Activated CD4-positive, alpha-beta T cell treated with anti-CD3 and anti-CD28 coated beads, Interleukin-2, Interleukin-6, amounts not matched to agents 100 ng/mL and 50 ng/mL, durations not matched to agents 16 hours and 8 hours (primary cell): ENCODE results near the gene TMEM231.
"Not testable (repeated sequence)": the region's sequence is repeated elsewhere in the genome, so short reads cannot be mapped to it uniquely, and the experiment has no call there.

ENCODE experiments used
- DNase-seq: peaks from one replicate; pipeline ENCODE4 v3.0.0-alpha.2; 2020

TMEM231 gene

DNA sequence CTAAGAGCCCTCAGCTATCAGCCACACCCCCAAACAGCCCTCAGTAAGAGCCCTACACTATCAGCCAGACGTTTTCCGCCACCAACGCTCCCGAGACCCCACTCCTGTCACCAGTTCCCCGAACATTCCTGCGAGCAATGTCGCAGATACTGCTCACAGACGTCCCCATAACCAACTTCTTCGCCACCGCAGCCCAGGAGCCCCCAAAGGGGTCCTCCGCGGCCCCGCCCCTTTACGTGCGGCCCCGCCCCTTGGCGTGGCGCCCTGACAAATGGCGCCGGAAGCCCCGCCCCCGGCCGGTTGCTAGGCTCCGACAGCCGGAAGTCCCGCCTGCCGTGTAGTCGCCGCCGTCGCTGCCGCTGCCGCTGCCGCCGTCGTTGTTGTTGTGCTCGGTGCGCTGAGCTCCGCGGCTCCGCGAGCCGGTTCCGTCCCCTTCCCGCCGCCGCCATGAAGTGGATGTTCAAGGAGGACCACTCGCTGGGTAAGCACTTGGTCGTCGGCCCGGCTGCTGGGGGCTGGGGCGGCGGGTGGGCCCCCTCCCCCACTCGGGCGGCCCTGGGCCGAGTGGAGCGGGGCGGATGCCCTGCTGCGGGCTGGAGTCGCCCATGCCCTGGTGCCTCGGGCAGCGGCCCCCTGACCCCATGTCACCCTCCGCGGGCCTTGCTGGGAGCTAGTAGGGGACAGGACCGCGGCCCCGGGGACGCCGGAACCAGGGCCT is 10.1 kb upstream of the TMEM231 start, which contains the start of gene GABARAPL2:
TSS of gene GABARAPL2 (plus strand) at position 340 of the 718 bp plus-strand sequence. CDS start at position 448, 108 bp downstream.
- peak; percentile 93 for DNase-seq

DNA sequence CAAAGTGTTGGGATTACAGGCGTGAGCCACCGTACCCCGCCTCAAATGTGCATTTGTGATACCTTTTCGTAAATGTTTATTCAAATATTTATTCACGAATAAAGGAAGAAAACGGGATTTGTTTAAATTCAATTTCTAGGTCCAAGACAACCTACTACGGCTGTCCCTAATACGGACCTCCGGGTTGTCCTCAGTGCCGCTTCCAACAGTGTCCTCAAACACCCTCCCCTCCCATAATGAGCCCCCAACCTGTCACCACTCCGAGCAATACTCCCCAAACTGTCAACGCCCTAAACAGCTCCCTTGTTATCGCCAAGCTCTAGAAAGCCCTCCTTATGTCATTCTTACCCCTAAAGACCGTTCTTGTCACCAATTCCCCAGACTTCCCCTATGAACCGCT is 9.6 kb upstream of the TMEM231 start:
- no peak for DNase-seq

DNA sequence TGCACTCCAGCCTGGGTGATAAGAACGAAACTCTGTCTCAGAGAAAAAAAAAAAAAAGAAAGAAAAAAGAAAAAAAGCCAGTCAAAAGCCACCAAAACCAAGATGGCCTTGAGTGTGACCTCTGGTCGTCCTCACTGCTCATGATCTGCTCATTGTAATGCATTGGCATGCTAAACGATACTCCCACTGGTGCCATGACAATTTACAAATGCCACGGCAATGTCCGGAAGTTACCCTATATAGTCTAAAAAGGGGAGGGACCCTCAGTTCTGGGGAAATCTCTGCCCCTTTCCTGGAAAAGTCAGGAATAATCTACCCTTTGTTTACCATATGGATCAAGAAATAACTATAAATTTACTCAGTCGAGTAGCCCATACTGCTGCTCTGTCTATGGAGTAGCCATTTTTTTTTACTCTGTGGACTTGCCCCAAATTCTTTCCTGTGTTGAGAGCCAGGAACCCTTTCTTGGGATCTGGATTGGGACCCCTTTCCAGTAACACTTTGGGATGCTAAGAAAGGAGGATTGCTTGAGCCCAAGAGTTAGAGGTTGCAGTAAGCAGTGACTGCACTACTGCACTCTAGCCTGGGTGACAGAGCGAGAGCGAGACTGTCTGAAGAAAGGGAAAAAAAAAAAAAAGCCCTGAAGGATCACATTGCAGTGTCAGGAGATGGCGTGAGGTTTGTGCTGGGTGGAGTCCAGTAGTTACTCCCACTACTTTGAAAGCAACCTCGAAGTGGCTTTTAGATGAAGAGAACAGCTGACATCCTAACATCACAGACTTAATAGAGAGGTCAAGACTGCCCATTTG is 3.7 kb upstream of the TMEM231 start:
- DNase-seq: no peak

DNA sequence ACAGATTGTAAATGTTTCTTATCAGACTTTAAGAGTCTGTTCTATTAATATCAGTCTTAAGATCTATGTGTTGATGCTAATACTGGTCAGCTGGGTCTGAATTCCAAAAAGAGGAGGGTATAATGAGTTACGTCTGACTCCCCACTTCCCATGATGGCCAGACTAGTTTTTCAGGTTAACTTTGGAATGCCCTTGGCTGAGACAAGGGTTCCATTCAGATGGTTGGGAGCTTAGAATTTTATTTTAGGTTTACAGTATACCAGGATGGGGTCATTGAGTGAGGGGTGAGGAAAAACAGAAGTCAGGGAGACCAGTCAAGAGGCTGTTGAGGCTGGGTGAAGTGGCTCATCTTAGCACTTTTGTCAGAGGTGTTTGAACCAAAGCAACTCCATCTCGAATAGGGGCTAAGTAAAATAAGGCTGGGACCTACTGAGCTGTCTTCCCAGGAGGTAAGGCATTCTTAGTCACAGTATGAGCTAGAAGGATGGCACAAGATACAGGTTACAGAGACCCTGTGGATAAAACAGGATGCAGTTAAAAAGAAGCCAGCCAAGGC is 2.9 kb upstream of the TMEM231 start:
- DNase-seq: no peak

DNA sequence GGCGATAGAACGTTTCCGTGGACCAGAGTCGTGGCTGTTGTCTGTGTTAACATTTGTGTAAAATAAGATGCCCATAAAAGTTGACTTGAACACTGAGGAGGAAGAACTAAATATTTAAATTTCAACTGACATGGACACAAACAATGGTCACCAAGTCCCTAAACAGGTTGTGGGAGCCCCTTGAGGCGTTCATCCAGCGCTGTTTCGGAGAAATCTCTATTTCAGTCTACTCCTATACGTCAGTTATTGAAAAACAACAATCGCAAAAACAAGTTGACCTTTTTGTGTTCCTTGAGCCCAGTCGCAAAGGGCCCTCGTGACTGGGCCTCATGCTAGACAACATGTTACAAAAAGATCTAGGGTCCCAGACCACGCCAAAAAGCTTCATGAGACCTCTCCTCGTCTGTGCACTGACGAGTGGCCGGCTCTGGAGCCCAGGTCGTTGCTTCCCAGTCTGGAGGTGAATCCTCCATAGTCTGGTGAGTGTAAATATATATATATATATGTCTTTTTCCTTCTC is 439 bp upstream of the TMEM231 start:
- no peak for DNase-seq

DNA sequence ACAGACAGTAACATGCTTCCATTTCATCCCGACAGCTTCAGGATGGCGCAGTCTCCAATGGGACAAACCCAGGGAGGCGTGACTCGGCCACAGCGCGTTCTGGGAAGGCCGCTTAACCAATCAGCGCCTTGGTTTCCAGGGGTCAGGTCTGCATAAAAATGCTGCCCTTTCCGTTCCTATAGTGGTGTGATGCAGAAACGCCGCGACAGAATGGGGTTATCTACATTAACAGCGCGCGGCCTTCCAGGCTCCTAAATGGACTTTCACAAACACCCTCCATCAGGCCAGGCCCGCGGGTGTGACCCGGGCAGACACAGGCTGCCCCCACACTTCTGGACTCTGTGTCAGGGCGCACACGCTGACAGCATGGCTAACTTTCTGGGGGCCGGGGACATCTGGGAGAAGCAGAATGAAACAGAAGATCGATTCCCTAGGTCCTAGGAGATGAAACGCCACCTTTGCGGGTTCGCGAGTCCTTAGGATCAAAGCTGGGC is 792 bp downstream of the TMEM231 start:
- peak; percentile 29 for DNase-seq

DNA sequence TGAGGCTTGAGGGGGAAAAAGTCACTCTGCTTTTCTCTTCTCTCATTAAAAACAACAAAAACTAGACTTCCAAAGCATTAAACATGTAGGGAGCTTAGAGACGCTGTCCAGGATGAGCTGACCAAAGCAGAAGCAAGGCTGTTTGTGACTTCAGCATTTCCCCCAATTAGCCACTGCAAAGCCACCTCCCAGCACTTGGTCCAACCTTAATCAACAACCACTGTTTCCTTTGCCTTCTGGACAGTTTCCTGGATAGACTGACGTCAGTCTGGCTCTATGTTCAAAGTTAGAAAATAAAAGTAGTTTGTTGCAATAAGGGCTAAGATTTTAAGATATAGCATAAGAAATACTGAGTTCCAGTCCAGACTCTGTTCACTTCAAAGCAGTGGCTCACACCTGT is 3.1 kb downstream of the TMEM231 start:
- no peak for DNase-seq

DNA sequence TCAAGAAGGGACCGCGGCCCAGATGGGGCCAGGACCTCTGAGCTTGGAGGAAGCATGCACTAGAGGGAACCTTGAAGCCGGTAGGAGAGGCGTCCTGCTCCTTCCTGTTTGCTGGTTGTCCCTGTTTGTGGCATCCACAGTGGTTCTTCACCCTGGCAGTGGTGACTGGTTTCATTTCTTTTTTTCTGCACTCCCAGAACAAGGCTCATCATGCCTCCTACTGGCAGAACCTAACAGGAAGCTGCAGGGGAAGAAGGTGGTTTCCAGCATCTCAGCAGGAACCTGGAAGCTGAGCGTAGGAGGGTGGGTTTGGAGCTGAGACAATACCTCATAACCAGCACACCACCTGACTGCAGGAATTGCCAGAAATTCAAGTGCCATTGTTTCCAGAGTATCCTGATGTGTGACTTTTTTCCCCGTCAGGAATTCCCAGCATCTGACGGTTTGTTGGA is 5.8 kb downstream of the TMEM231 start:
- DNase-seq: peak; percentile 50

DNA sequence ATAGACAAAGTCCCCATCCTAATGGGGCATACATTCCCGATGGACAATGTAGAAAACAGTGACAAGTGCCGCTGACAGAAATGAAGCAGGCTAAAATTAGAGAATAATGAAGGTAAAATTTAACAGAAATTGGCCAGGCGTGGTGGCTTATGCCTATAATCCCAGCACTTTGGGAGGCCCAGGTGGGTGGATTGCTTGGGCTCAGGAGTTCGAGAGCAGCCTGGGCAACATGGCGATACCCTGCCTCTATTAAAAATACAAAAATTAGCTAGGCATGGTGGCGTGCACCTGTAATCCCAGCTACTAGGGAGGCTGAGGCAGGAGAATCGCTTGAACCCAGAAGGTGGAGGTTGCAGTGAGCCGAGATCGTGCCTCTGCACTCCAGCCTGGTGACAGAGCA is 7.6 kb downstream of the TMEM231 start:
- not testable (repeated sequence) for DNase-seq

DNA sequence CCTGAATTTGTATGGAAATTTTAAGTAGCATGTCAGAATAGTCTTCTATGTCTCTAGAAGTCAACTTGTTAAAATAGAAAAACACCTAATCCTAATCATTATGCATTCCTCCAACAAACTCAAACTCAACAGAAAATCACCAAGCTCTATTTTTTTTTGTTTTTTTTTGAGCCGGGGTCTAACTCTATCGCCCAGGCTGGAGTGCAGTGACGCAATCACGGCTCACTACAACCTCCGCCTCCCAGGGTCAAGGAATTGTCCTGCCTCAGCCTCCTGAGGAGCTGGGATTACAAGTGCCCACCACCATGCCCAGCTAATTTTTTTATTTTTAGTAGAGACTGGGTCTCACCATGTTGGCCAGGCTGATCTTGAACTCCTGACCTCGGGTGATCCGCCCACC is 9.8 kb downstream of the TMEM231 start:
- DNase-seq: no peak

DNA sequence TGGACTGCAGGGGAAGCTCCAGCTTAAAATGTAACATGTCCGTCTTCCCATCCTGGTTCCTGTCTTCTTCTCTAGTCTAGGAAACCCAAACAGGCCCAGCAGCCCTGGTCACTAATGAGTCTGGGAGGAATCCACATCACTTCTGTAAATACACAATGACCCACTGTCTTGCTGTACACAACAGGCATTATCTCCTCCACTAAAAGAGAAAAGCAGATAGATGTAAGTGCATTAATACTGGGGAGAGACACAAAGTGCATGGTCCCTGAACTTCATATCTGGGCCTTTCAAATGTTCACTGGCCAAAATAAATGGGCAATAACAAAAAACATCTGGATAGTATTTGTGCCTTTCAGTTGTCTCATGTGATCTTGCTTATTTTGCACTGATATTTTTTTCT is 10.2 kb downstream of the TMEM231 start:
- DNase-seq: not testable (repeated sequence)

DNA sequence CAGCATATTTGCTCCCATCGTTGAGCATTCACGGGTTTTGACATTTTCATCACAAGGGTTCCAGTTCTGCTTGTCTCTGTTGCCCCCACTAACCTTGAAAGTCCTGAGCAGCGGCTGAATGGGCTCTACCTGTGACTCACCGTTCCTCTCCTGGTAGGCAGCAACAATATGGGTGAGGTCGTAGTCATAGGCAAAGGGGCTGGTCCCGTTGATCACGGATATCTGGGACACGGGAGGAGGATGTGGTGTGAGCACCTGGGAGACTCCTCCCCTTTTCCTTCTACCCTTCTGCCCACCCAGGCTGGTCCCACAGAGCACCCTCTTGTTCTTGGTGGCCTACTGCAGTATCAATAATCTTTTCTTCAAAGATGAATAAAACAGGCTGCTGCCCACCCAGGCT is 13.6 kb downstream of the TMEM231 start:
- not testable (repeated sequence) for DNase-seq

DNA sequence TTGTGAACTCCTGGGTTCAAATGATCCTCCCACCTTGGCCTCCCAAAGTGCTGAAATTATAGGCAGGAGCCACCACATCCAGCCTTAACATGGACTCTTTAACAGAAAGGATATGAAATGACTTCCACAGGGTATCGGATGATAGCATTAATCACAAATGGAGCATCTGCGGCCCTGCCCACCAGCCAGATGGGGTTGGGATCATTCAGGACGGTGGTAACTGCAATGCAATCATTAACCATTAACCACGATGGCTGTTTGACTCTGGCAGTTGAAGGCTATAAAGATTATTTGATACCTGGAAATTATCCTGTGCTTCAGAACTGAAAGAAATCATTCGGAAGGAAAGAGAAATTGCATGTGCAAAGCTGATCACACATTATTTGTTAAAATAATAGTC is 14.8 kb downstream of the TMEM231 start:
- DNase-seq: no peak

DNA sequence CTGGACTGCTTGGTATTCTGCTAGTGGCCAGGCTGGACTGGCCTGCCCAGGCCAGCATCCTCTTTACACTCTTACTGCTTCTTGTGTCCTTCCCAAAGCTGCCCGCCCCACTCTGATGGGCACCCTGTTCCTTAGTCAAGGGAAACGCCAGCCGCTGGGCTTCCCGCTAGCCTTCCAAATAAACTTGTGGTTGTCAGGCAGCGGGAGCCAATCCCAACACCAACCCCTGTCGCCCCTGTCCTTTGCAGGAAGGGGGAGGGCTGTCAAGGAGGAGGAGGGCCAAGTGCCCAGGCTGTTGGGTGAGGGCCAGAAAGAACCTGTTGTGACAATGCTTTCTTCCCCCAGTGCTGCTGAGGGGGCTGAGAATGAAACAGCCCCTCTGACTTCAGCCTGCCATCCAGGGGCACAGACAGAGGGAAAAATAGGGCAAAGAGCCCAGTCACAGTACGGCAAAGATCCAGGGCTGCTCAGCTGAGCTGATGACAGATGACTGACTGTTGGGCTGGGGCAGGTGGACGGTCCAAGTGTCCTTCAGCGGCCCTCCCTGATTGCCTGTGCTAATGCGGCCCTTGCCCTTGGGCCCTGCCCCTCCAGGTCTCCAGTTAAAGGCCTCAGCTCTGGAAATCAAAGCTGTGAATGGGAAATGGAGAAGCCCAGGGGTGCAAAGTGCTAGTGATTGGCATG is 17.0 kb downstream of the TMEM231 start:
- DNase-seq: not testable (repeated sequence)

DNA sequence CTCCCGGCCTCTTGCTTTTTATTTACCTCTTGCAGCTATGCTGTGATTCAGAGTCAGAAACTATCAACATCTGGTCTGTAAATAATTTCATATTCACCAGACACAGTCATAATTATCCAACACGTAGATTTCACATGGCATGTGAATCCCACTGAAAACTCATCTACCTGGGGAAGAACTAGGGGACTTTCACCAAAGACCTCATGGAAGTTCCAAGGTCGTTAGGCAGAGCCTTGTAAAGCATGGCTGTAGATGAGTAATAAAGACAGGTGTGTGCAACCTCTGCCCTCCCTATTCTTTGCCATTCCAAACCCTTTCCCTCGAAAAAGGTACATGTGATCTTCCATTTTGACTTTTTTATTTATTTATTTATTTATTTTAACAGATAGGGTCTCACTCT is 18.3 kb downstream of the TMEM231 start:
- no peak for DNase-seq

DNA sequence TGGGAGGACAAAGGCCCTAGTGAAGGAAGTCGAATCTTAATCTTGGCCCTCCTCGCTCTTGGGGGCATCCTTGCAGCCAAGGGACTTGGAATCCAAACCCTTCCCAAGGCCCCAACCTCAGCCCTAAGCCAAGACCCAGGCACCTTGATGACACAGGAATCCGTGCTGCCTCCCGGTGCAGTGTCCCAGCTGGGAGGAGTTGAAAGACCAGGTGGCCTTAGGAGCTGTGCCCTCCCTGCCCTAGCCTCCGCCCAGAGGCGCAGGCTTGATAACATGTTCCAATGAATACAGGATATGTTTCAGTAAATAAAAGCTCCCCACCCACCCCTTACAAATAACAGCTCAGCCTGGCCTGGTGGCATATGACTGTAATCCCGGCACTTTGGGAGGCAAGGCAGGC is 20.2 kb downstream of the TMEM231 start, which contains the start of gene CHST5:
TSS of gene CHST5 (minus strand) at position 208 of the 400 bp plus-strand sequence. CDS start 5,724 bp downstream, outside the sequence.
- DNase-seq: no peak

DNA sequence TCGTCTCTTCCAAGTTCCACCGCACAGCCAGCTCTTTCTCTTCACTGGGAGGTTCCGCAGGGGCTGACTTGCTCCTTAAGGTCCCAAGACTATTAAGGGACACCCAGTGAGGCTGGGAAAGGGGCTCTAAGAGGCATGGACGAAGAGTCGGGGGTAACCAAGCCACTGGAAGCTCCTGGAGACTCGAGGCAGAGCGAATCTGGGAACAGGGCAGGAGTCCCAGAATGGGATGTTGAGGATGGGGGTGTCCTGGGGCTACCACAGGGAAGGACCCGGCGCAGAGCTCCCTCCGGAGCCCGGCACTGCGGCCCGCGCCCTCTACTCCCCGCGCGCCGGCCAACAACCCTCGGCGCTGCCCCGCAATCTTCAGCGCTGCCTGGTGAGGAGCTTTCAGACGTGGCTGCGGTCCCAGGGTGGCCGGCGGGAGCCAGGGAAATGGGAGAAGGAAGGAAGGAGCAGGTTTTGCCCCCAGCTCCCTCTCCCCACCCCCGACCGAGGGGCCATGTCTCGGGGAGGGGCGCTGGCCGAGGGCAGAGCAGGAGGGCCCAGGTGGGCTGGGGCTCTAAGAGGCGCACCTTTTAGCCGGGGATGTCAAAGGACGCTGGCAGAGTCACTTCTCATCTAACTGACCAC is 20.7 kb downstream of the TMEM231 start:
- no peak for DNase-seq

DNA sequence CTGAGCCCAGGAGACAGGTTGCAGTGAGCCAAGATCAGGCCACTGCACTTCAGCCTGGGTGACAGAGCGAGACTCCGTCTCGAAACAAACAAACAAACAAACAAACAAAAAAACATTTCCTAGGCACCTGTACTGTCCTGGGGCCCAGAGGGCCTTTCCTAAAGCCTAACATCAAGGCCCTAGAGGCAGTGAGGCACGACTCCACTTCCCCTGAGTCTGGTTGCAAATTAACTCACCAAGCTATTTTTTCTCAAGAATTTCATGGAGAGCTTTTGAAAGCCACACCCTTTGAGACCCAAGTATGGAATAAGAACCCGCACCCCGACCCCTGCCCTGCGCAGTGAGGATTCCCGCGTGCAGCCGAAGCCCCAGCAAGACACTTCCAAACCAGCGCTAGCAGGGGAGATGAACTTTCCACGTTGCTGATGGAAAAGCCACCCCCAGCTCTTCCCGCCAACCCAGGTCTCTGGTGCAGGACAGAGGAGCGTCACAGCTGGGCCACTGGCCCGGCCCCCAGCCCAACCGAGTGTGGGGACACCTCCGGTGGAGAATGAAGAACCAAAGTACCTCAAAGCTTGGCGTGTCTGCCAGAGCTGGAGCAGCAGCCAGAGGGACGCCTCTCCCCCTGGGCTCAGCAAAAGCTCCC is 21.4 kb downstream of the TMEM231 start:
- no peak for DNase-seq

DNA sequence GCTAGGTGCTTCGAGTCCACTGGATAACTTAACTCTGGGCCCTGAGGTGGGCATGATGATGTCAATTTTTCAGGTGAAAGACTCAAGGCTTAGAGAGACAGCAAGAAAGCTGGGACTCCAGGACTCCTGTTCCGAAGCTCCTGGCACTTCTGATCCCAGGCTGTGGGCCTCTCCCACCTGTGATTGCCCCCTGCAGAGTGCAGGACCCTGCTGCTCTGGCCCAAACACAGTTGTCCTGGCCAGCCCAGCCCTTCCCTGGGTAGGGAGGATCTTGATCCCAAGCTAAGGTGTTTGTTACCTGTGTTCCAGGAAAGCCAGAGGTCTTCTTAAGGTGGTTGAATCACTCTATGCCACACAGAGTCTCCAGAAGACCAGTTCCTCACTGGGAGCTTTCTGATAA is 23.3 kb downstream of the TMEM231 start:
- DNase-seq: no peak

DNA sequence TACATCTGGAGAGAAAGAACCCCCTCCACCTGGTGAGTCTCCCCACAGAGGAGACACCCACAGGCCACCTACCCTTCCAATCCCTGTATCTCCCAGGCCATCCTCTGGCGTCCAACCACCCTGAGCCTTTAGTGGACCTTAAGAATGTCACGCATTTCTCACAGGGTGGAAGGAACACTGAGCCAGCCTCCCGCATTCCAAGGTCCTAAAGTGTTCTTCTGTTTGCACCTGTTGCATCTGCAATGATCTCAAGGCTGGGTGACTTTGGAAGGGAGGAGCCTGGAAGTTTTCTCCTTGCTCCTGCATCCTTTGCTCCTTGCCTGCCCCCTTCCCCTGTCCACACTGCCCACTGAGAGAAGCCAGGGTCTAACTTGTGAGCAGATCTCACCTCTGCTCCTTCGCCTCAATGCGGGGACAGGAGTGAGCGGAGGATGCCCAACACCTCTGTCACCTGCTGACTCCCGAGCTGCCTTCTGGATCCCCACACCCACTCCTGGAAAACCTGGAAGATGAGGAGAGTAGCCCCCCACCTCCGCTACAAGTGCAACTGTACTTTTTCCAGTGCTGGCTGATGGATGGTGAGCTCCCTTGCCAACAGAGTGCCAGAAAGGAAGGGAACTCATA is 23.8 kb downstream of the TMEM231 start:
- DNase-seq: no peak

DNA sequence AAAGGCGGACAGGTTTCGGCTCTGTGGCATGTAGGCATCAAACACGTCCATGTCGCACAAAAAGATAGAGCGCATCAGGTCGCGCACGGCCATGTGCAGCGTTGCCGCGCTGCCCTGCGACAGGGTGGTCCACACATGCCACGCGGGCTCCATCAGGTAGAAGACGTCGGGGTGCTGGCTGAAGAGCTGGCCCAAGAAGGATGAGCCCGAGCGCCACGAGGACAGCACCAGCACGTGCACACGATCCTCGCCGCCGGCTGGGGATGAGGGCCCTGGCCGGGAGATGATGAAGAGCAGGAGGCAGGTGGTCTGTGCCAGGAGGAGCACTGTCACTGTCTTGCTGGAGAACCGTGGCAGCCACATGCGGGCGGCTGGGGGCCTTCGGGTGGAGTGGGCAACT is 26.1 kb downstream of the TMEM231 start:
- DNase-seq: no peak
